ENCODE results near the gene MTG1. TPM values are rescaled to one million over a fixed set of nuclear protein-coding genes. Genes with fewer than 3 reads are reported as not detected.
A peak's percentile ranks its signal among the peaks of the same experiment; 100 is the strongest.
"Not testable (repeated sequence)": the region's sequence is repeated elsewhere in the genome, so short reads cannot be mapped to it uniquely, and the experiment has no call there.

Gene MTG1
- total RNA-seq, 4 donors from 2014 or later: 26.5 to 139 (median 47.0) TPM

- Histone ChIP-seq H3K36me3 (no peaks in the 10 kb centered on the region), H3K27ac (no peak overlapping the region), H3K9me3 (no peaks in the 10 kb centered on the region), H3K4me3 (no peak overlapping the region), H3K27me3 (no peaks in the 10 kb centered on the region), H3K4me1 (peaks cover 0 to 3% (median 2%) of the 10 kb centered on the region in 4 donors)
- WGBS, 2 donors (ENCODE audit: low coverage in 1 of 2): 80 to 98% methylated on average over 1 to 2 of the region's 2 CpGs
- in situ Hi-C loops (cut with MboI; ENCODE audit: low pct_ligation_motif_present in 1 of 4, low pct_unique_long_range_greater_than_20kb in 1 of 4, low sequenced_read_pairs in 3 of 4): loop anchor here in 1 of 4 donors (10.0 kb wide), 1 partner anchor 70 kb away; no protein-coding TSS in a partner anchor
- DNase-seq: no peak
- TF ChIP-seq POLR2A (IDR thresholded peaks at IDR 0.05): no peak
- intact Hi-C loops (cut with DNase I; ENCODE audit: low total_unique reads): no loop called here
These were observed 8.7 kb upstream of the MTG1 start for GRCh38 chr10:133385214-133385613.

GRCh38 chr10:133386951-133387350 is 7.0 kb upstream of the MTG1 start:
- H3K9me3 ChIP-seq; H3K4me3 ChIP-seq; DNase-seq; H3K36me3 ChIP-seq; H3K27ac ChIP-seq; H3K4me1 ChIP-seq; H3K27me3 ChIP-seq; intact Hi-C loops (cut with DNase I; ENCODE audit: low total_unique reads): not testable (repeated sequence)
- WGBS, 2 donors (ENCODE audit: low coverage in 1 of 2): 93 to 94% methylated on average over 3 to 4 of the region's 4 CpGs
- in situ Hi-C loops (cut with MboI; ENCODE audit: low pct_ligation_motif_present in 1 of 4, low pct_unique_long_range_greater_than_20kb in 1 of 4, low sequenced_read_pairs in 3 of 4): loop anchor here in 1 of 4 donors (10.0 kb wide), 1 partner anchor 72 kb away; no protein-coding TSS in a partner anchor

- DNase-seq: no peak
- Histone ChIP-seq H3K27me3 (no peaks in the 10 kb centered on the region), H3K4me1 (peaks cover 0 to 3% (median 0%) of the 10 kb centered on the region in 4 donors), H3K4me3 (no peak overlapping the region), H3K36me3 (no peaks in the 10 kb centered on the region), H3K9me3 (no peaks in the 10 kb centered on the region), H3K27ac (peak overlapping the region; percentile 59 to 83 (median 72))
- in situ Hi-C loops (cut with MboI; ENCODE audit: low pct_ligation_motif_present in 1 of 4, low pct_unique_long_range_greater_than_20kb in 1 of 4, low sequenced_read_pairs in 3 of 4) (loop anchor here in 1 of 4 donors (10.0 kb wide), 1 partner anchor 74 kb away; no protein-coding TSS in a partner anchor), intact Hi-C loops (cut with DNase I; ENCODE audit: low total_unique reads) (no loop called here)
- TF ChIP-seq POLR2A (IDR thresholded peaks at IDR 0.05) (no peak), EP300 (IDR thresholded peaks at IDR 0.05; ENCODE audit: low read depth) (no peak), POLR2AphosphoS5 (IDR thresholded peaks at IDR 0.05) (no peak)
- 77 to 93% methylated on average over 7 to 17 of the region's 17 CpGs for WGBS, 2 donors (ENCODE audit: low coverage in 1 of 2)
These were observed 5.6 kb upstream of the MTG1 start for GRCh38 chr10:133388236-133388972.

- peak overlapping the region; percentile 59 to 83 (median 72) for H3K27ac ChIP-seq
- intact Hi-C loops (cut with DNase I; ENCODE audit: low total_unique reads): no loop called here
These were observed 4.8 kb upstream of the MTG1 start for GRCh38 chr10:133388973-133389818.

GRCh38 chr10:133390597-133391248 is 3.2 kb upstream of the MTG1 start:
- H3K27ac ChIP-seq: peak overlapping the region; percentile 30 to 83 (median 72)
- H3K4me3 ChIP-seq: no peak overlapping the region
- H3K9me3 ChIP-seq: no peaks in the 10 kb centered on the region
- no peak for DNase-seq
- H3K4me1 ChIP-seq: peaks cover 5 to 16% (median 8%) of the 10 kb centered on the region in 4 donors
- H3K36me3 ChIP-seq: no peaks in the 10 kb centered on the region
- H3K27me3 ChIP-seq: no peaks in the 10 kb centered on the region
- intact Hi-C loops (cut with DNase I; ENCODE audit: low total_unique reads) (no loop called here), in situ Hi-C loops (cut with MboI; ENCODE audit: low pct_ligation_motif_present in 1 of 4, low pct_unique_long_range_greater_than_20kb in 1 of 4, low sequenced_read_pairs in 3 of 4) (no loop called here)
- TF ChIP-seq CTCF (IDR thresholded peaks at IDR 0.05) (no peak), EP300 (IDR thresholded peaks at IDR 0.05; ENCODE audit: low read depth) (no peak), POLR2AphosphoS5 (IDR thresholded peaks at IDR 0.05) (no peak), POLR2A (IDR thresholded peaks at IDR 0.05) (no peak)
- 74 to 77% methylated on average over 6 to 19 of the region's 19 CpGs for WGBS, 2 donors (ENCODE audit: low coverage in 1 of 2)

More at GRCh38 chr10:133388973-133389818, 4.8 kb upstream of the MTG1 start:
- H3K9me3 ChIP-seq: no peaks in the 10 kb centered on the region
- peak overlapping the region in 2 of 4 donors; percentile 15 to 27 for H3K4me3 ChIP-seq
- 59 to 73% methylated on average over 16 to 39 of the region's 39 CpGs for WGBS, 2 donors (ENCODE audit: low coverage in 1 of 2)
- peaks cover 0 to 6% (median 0%) of the 10 kb centered on the region in 4 donors for H3K4me1 ChIP-seq
- in situ Hi-C loops (cut with MboI; ENCODE audit: low pct_ligation_motif_present in 1 of 4, low pct_unique_long_range_greater_than_20kb in 1 of 4, low sequenced_read_pairs in 3 of 4): loop anchor here in 1 of 4 donors (10.0 kb wide), 1 partner anchor 74 kb away; no protein-coding TSS in a partner anchor
- no peaks in the 10 kb centered on the region for H3K36me3 ChIP-seq
- H3K27me3 ChIP-seq: no peaks in the 10 kb centered on the region
- TF ChIP-seq POLR2AphosphoS5 (IDR thresholded peaks at IDR 0.05) (no peak), POLR2A (IDR thresholded peaks at IDR 0.05) (no peak), EP300 (IDR thresholded peaks at IDR 0.05; ENCODE audit: low read depth) (no peak)
- peak; percentile 57 for DNase-seq
